SIG-M5 (cell line): Measurements from ENCODE around the gene WWP2.

Experiments used
- DNase-seq: peaks from one replicate; lab custom pipeline; 2025; lab: John Stamatoyannopoulos, UW

Gene WWP2

GRCh38 chr16:69890892-69891282 is 128.8 kb downstream of the WWP2 start:
- DNase-seq, result no peak

GRCh38 chr16:69892378-69892777 is 130.2 kb downstream of the WWP2 start:
- no peak for DNase-seq

GRCh38 chr16:69893106-69893505 is 131.0 kb downstream of the WWP2 start:
- no peak for DNase-seq

GRCh38 chr16:69894676-69895075 is 132.5 kb downstream of the WWP2 start:
- no peak for DNase-seq

- no peak for DNase-seq
These were observed 141.8 kb downstream of the WWP2 start for GRCh38 chr16:69903865-69904415.

- DNase-seq, result no peak
These were observed 142.5 kb downstream of the WWP2 start for GRCh38 chr16:69904495-69905170.

- DNase-seq, result no peak
These were observed 143.0 kb downstream of the WWP2 start for GRCh38 chr16:69905171-69905555.

- DNase-seq, result no peak
These were observed 144.8 kb downstream of the WWP2 start for GRCh38 chr16:69906838-69907401.

GRCh38 chr16:69909043-69909442 is 146.9 kb downstream of the WWP2 start:
- DNase-seq, result no peak

- DNase-seq, result no peak
These were observed 147.6 kb downstream of the WWP2 start for GRCh38 chr16:69909760-69910159.

- no peak for DNase-seq
These were observed 148.8 kb downstream of the WWP2 start for GRCh38 chr16:69910964-69911363.

- no peak for DNase-seq
These were observed 154.3 kb downstream of the WWP2 start for GRCh38 chr16:69916462-69916861.

- DNase-seq, result no peak
These were observed 155.2 kb downstream of the WWP2 start for GRCh38 chr16:69917311-69917710.

GRCh38 chr16:69917739-69918138 is 155.6 kb downstream of the WWP2 start:
- DNase-seq, result no peak

GRCh38 chr16:69918241-69918640 is 156.1 kb downstream of the WWP2 start:
- DNase-seq, result no peak

GRCh38 chr16:69921127-69921526 is 159.0 kb downstream of the WWP2 start:
- DNase-seq, result no peak

GRCh38 chr16:69922200-69922599 is 160.1 kb downstream of the WWP2 start:
- DNase-seq, result no peak

GRCh38 chr16:69924041-69924775 is 162.1 kb downstream of the WWP2 start:
- no peak for DNase-seq

- DNase-seq, result no peak
These were observed 162.7 kb downstream of the WWP2 start for GRCh38 chr16:69924777-69925191.

- DNase-seq, result no peak
These were observed 163.2 kb downstream of the WWP2 start for GRCh38 chr16:69925311-69925710.

GRCh38 chr16:69926241-69926640 is 164.1 kb downstream of the WWP2 start:
- DNase-seq, result no peak

- no peak for DNase-seq
These were observed 165.1 kb downstream of the WWP2 start for GRCh38 chr16:69927056-69927757.
